Forelimb muscle (tissue), 1 donor: ENCODE results near the gene C1QTNF12. TPM values are rescaled to one million over a fixed set of nuclear protein-coding genes. Genes with fewer than 3 reads are reported as not detected.
"Not testable (repeated sequence)": the region's sequence is repeated elsewhere in the genome, so short reads cannot be mapped to it uniquely, and the experiment has no call there.

Source experiments
- DNase-seq: peaks from one replicate; pipeline ENCODE4 v3.0.0-alpha.2; 2013; ENCODE audit warnings: low read depth
- polyA plus RNA-seq: library from polyadenylated mRNA; unstranded; fragments of 120-200 nt; gene quantifications from one replicate; pipeline ENCODE4 v1.2.1, GENCODE V29; 2013; ENCODE audit not compliant: insufficient read length

C1QTNF12 gene
- polyA plus RNA-seq, 1 donor = 4.8 TPM

DNA sequence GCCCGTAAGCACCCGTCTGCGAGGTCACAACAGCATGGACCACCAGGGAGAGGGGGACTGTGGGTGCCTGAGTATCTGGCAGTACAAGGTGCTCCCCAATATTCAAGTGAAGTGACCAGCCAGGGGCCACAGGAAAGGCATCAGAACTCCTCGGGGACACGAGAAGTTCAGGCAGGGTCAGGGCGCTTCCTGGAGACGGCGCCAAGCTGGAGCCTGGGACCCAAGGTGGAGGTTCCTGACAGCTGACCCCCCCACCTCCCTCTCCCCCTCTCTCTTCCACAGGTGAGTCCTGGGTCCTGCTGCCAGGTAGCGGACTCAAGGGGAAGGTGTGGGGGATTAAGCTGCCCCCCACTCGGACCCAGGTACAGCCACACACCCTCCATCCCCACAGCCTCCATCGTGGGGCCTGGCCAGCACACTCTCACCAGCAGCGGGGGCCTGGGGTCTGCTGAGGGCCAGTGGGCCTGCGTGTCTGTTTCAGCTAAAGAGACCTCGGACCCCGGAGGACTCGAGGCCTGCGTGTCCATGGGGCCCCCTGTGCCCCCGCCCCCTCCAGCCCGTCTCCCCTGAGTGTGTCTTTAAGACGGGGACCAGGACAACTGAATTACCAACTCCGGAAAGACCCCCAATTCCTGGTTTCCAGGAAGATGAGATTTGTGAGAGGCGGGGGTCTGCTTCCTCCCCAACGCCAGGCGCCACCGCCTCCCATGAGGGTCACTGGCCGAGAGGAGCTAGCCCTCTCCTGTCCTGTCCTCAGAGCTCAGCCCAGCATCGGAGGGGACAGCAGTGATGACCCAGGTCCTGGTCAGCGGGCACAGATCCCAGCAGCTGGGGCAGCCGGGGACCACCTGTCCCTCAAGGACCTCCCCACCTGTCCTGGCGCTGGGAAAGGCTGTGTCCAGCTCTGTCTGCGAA is 46.3 kb downstream of the C1QTNF12 start:
- DNase-seq = no peak

GRCh38 chr1:1199141-1199960 is 47.2 kb downstream of the C1QTNF12 start:
- DNase-seq = no peak

GRCh38 chr1:1198423-1199140 is 47.9 kb downstream of the C1QTNF12 start:
- DNase-seq = no peak

GRCh38 chr1:1197551-1198422 is 48.7 kb downstream of the C1QTNF12 start:
- DNase-seq = no peak

DNA sequence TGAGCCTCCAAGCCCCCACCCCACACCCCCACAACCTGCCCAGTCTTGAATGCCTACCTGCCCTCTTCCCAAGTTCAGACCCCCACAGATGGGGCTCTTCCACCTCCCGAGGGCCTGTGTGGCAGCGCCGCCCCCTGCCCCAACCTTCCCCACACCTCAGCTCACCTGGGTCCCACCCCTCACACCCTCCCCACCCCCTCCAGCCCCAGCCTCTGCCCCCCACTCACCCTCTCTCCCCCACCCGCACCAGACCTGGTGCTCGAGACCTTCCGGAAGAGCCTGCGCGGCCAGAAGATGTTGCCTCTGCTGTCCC is 49.4 kb downstream of the C1QTNF12 start:
- no peak for DNase-seq

DNA sequence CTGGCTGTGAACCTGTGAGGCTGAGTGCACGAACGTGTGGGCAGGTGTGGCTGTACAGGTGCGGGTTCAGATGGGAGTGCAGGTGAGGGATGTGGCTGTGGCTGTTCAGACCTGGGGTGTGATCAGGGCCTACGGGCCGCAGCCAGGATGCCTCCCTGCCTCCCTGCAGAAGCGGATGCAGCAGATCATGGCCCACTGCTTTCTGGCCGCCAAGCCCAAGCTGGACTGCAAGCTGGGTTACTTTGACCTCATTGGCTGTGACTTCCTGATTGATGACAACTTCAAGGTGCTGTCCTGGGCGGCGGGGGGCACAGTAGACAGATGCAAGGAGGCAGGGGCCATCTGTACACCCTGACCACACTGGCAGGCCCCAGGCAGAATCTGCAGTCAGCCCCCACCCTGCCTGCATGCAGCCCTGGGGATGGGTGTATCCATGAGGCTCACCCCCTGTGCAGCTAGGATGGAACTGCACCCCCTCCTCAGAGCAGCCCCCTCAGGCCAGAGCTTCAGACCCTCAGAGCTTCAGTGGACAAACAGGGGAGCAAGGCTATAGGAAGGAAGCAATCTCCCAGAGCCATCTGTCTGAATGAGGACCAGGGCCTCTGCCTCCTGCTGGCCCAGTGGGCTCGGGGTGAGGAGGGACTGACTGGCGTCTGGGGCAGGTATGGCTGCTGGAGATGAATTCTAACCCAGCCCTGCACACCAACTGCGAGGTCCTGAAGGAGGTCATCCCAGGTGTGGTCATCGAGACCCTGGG is 49.9 kb downstream of the C1QTNF12 start:
- DNase-seq = no peak

DNA sequence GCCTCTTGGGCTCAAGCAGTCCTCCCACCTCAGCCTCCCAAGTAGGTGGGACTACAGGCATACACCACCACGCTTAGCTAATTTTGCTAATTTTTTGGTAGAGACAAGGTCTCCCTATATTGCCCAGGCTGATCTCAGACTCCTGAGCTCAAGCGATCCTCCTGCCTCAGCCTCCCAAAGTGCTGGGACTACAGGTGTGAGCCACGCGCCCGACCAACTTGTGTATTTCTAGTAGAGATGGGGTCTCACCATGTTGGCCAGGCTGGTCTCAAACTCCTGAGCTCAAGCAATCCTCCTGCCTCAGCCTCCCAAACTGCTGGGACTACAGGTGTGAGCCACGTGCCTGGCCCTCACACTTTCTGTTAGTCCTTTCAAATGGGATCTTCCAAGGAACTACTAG is 50.8 kb downstream of the C1QTNF12 start:
- DNase-seq = not testable (repeated sequence)

DNA sequence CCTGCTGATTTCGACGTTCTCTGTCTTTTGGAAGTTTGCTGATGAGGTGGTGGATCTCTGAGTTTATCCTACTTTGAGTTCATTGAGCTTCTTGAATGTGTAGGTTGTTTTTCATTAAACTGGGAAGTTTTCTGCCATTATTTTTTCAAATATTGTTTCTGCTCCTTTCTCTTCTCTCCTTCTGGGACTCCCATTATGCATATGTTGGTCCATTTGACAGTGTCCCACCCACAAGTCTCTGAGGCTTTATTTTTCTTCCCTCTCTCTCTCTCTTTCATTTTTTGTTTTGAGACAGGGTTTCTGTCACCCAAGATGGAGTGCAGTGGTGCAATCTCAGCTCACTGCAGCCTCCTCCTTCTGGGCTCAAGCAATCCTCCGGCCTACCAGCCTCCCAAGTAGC is 51.8 kb downstream of the C1QTNF12 start:
- DNase-seq = no peak

Other genes starting within 250 kb of the C1QTNF12 start
- 19.9 TPM for gene HES4, start 246.6 kb downstream of the C1QTNF12 start, polyA plus RNA-seq
- gene ISG15, start 233.2 kb downstream of the C1QTNF12 start, polyA plus RNA-seq = 6.2 TPM
- 37.5 TPM for gene AGRN, start 226.6 kb downstream of the C1QTNF12 start, polyA plus RNA-seq
- gene RNF223, start 172.4 kb downstream of the C1QTNF12 start, polyA plus RNA-seq = 0.08 TPM
- gene C1orf159, start 130.6 kb downstream of the C1QTNF12 start, polyA plus RNA-seq = 6.4 TPM
- 0.35 TPM for gene TTLL10, start 72.8 kb downstream of the C1QTNF12 start, polyA plus RNA-seq
- 6.1 TPM for gene TNFRSF18, start 40.1 kb downstream of the C1QTNF12 start, polyA plus RNA-seq
- 3.2 TPM for gene TNFRSF4, start 32.6 kb downstream of the C1QTNF12 start, polyA plus RNA-seq
- gene SDF4, start 14.7 kb downstream of the C1QTNF12 start, polyA plus RNA-seq = 88.6 TPM
- 16.3 TPM for gene B3GALT6, start 14.5 kb downstream of the C1QTNF12 start, polyA plus RNA-seq
- gene UBE2J2, start 27.1 kb upstream of the C1QTNF12 start, polyA plus RNA-seq = 38.8 TPM
- gene SCNN1D, start 33.7 kb upstream of the C1QTNF12 start, polyA plus RNA-seq = 5.5 TPM
- gene ACAP3, start 61.2 kb upstream of the C1QTNF12 start, polyA plus RNA-seq = 44.6 TPM
- 5.9 TPM for gene PUSL1, start 61.9 kb upstream of the C1QTNF12 start, polyA plus RNA-seq
- gene INTS11, start 77.9 kb upstream of the C1QTNF12 start, polyA plus RNA-seq = 74.9 TPM
- 16.5 TPM for gene CPTP, start 78.1 kb upstream of the C1QTNF12 start, polyA plus RNA-seq
- 3.3 TPM for gene TAS1R3, start 84.6 kb upstream of the C1QTNF12 start, polyA plus RNA-seq
- 48.7 TPM for gene DVL1, start 102.7 kb upstream of the C1QTNF12 start, polyA plus RNA-seq
- 65.2 TPM for gene MXRA8, start 111.8 kb upstream of the C1QTNF12 start, polyA plus RNA-seq
- gene AURKAIP1, start 128.5 kb upstream of the C1QTNF12 start, polyA plus RNA-seq = 69.3 TPM
- 169 TPM for gene CCNL2, start 152.6 kb upstream of the C1QTNF12 start, polyA plus RNA-seq
- 111 TPM for gene MRPL20, start 160.6 kb upstream of the C1QTNF12 start, polyA plus RNA-seq
- 22.1 TPM for gene ANKRD65, start 174.6 kb upstream of the C1QTNF12 start, polyA plus RNA-seq
- 56.6 TPM for gene VWA1, start 189.0 kb upstream of the C1QTNF12 start, polyA plus RNA-seq
- gene ATAD3C, start 203.0 kb upstream of the C1QTNF12 start, polyA plus RNA-seq = 0.30 TPM
- gene ATAD3B, start 225.0 kb upstream of the C1QTNF12 start, polyA plus RNA-seq = 12.0 TPM